Esophagus muscularis mucosa (tissue), 4 donors: ENCODE results near the gene SLC24A3. TPM values are rescaled to one million over a fixed set of nuclear protein-coding genes. Genes with fewer than 3 reads are reported as not detected.

Experiments
- DNase-seq: peaks from one replicate; pipeline ENCODE4 v3.0.0-alpha.2; 2017; ENCODE audit errors: extremely low spot score
- H3K27ac ChIP-seq, 4 donors: fragments of 200-600 bp; sonication (generic); replicated peaks in 1 of 4; 1 replicate in 3 of 4; 2 replicates in 1 of 4; pipeline ENCODE4 v1.5.1; 2016 to 2019; ENCODE audit warnings: mild to moderate bottlenecking in 1 of 4
- H3K27me3 ChIP-seq, 4 donors: fragments of 200-600 bp; sonication (generic); one replicate each; pipeline versions ENCODE4 v1.5.1 to v1.6.0; 2016 to 2019
- H3K36me3 ChIP-seq, 4 donors: fragments of 200-600 bp; sonication (generic); one replicate each; pipeline ENCODE4 v1.5.1; 2016 to 2019
- H3K4me1 ChIP-seq, 4 donors: fragments of 200-600 bp; sonication (generic); one replicate each; pipeline ENCODE4 v1.5.1; 2016 to 2019
- H3K4me3 ChIP-seq, 4 donors: fragments of 200-600 bp; sonication (generic); 1 replicate in 2 of 4; 2 replicates in 2 of 4; pipeline ENCODE4 v1.5.1; 2016 to 2019; ENCODE audit warnings: mild to moderate bottlenecking in 4 of 4, moderate library complexity in 1 of 4
- H3K9me3 ChIP-seq, 4 donors: fragments of 200-600 bp; sonication (generic); 1 replicate in 3 of 4; 2 replicates in 1 of 4; pipeline ENCODE4 v1.5.1; 2016 to 2019
- EP300 ChIP-seq: sonication (generic); formaldehyde crosslinking; IDR thresholded peaks from one replicate; pipeline ENCODE4 v1.6.1; 2017; ENCODE audit warnings: antibody characterized with exemption
- POLR2A ChIP-seq: fragments of 450-650 bp; IDR thresholded peaks from one replicate; pipeline ENCODE4 v1.6.1; 2017; ENCODE audit warnings: antibody characterized with exemption, moderate library complexity, mild to moderate bottlenecking, low read depth
- POLR2AphosphoS5 ChIP-seq, 2 donors: sonication (generic); formaldehyde crosslinking; IDR thresholded peaks; one replicate each; pipeline ENCODE4 v1.6.1; 2017; ENCODE audit warnings: antibody characterized with exemption in 2 of 2
- WGBS: methylation state at CpG from one replicate; pipeline ENCODE4 v1.1.5; 2018; 5-methylcytosine and 5-hydroxymethylcytosine counted together
- intact Hi-C: fragments of 100-400 bp; cut with DNase I; formaldehyde crosslinking; loops from one replicate; pipeline ENCODE4 v1.15.1; 2023
- total RNA-seq, 4 donors: library from RNA; depleted of rRNA; stranded (reverse); fragments of >200 nt; gene quantifications; one replicate each; pipeline versions ENCODE4 v1.1.0 to v1.2.1, GENCODE V29; 2016
- TF ChIP-seq, protein P1 (sequence below), 3 experiments: fragments of 200-600 bp in 2 of 3; fragments of 450-650 bp in 1 of 3; sonication (generic) in 2 of 3; IDR thresholded peaks; one replicate each; pipeline ENCODE4 v1.5.1; 2017 to 2019; ENCODE audit warnings: antibody characterized with exemption in 3 of 3, mild to moderate bottlenecking in 2 of 3, moderate library complexity in 1 of 3

SLC24A3 gene
- total RNA-seq, 4 donors from 2014 or later: 4.6 to 11.5 (median 6.6) TPM

DNA sequence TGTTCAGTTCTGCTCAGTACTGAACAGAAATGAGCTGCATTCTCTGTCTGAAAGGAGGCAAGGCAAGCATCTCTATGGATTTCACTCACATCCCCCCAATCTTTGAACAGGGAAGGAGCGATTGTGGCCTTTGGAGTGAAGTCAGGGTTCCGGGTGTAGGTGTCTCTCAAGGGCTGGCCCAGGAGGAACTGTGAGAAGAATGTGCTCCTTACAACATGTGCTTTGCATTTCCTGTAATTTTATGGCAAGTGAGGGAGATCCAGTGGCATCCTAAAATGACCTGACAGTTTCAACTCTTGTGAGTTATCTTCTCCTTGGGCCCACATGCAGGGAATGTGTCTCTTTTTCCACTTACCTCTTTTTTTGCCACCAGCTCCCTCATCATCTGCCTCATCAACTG, 482.6 kb downstream of the SLC24A3 start:
- no peak for TF ChIP-seq POLR2A
- no peak for TF ChIP-seq EP300
- no peak for TF ChIP-seq POLR2AphosphoS5 (IDR thresholded peaks at IDR 0.05)
- TF ChIP-seq, protein P1, sequence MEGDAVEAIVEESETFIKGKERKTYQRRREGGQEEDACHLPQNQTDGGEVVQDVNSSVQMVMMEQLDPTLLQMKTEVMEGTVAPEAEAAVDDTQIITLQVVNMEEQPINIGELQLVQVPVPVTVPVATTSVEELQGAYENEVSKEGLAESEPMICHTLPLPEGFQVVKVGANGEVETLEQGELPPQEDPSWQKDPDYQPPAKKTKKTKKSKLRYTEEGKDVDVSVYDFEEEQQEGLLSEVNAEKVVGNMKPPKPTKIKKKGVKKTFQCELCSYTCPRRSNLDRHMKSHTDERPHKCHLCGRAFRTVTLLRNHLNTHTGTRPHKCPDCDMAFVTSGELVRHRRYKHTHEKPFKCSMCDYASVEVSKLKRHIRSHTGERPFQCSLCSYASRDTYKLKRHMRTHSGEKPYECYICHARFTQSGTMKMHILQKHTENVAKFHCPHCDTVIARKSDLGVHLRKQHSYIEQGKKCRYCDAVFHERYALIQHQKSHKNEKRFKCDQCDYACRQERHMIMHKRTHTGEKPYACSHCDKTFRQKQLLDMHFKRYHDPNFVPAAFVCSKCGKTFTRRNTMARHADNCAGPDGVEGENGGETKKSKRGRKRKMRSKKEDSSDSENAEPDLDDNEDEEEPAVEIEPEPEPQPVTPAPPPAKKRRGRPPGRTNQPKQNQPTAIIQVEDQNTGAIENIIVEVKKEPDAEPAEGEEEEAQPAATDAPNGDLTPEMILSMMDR (IDR thresholded peaks at IDR 0.05): no peak
- intact Hi-C loops: no loop called here
- DNase-seq: no peak

DNA sequence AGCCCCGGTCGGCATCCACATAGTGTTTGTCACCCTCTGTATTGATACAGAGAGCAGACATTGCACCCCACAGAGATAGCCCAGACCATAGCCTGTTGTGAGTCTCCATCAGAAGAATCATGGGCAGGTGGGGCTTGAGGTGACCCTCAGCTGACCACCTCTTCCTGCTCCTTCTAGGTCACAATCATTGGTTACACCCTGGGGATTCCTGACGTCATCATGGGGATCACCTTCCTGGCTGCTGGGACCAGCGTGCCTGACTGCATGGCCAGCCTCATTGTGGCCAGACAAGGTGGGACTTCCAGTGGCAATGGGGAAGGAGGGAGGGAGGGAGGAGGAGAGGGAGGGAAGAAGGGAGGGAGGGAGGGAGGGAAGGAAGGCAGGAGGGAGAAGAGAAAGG, 484.2 kb downstream of the SLC24A3 start:
- intact Hi-C loops: no loop called here
- H3K27ac ChIP-seq: no peak overlapping the region
- H3K36me3 ChIP-seq: no peaks in the 10 kb centered on the region
- no peak overlapping the region for H3K4me3 ChIP-seq
- no peak for TF ChIP-seq EP300
- TF ChIP-seq, protein P1 (IDR thresholded peaks at IDR 0.05): no peak
- no peaks in the 10 kb centered on the region for H3K27me3 ChIP-seq
- no peaks in the 10 kb centered on the region for H3K9me3 ChIP-seq
- no peak for DNase-seq
- 100% methylated on average over 3 of the region's 4 CpGs for WGBS
- H3K4me1 ChIP-seq: peaks cover 4 to 16% (median 8%) of the 10 kb centered on the region in 4 donors

More for the DNA sequence above, 482.6 kb downstream of the SLC24A3 start:
- 74% methylated on average over 2 of the region's 2 CpGs for WGBS
- Histone ChIP-seq H3K4me1 (peaks cover 4 to 16% (median 8%) of the 10 kb centered on the region in 4 donors), H3K27ac (no peak overlapping the region), H3K36me3 (no peaks in the 10 kb centered on the region), H3K9me3 (no peaks in the 10 kb centered on the region), H3K4me3 (no peak overlapping the region), H3K27me3 (no peaks in the 10 kb centered on the region)

DNA sequence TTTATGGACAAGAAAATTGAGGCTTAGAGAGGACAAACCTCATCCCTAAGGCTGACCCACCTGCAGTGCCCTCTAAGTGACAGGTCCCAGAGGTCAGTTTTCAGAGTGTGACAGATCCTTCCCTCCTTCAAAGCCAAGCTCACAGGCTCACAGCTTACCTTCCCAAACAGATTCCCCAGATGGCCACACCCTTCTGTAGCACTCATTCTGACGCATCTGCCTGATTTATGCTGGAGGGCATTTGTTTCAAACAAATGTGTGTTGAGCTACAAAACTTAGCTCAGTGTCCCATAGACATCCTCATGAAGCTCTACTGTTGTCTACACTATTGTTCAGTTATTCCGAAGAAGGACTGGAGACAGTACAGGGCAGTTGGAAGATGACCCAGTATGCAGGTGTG, 485.0 kb downstream of the SLC24A3 start:
- 95% methylated on average over 2 of the region's 2 CpGs for WGBS
- no peak for TF ChIP-seq POLR2AphosphoS5 (IDR thresholded peaks at IDR 0.05)
- TF ChIP-seq, protein P1 (IDR thresholded peaks at IDR 0.05): no peak
- TF ChIP-seq EP300: no peak
- TF ChIP-seq POLR2A: no peak
- Histone ChIP-seq H3K4me3 (no peak overlapping the region), H3K27ac (no peak overlapping the region), H3K27me3 (no peaks in the 10 kb centered on the region), H3K4me1 (peaks cover 1 to 10% (median 7%) of the 10 kb centered on the region in 4 donors), H3K36me3 (no peaks in the 10 kb centered on the region), H3K9me3 (no peaks in the 10 kb centered on the region)
- intact Hi-C loops: no loop called here
- DNase-seq: no peak

DNA sequence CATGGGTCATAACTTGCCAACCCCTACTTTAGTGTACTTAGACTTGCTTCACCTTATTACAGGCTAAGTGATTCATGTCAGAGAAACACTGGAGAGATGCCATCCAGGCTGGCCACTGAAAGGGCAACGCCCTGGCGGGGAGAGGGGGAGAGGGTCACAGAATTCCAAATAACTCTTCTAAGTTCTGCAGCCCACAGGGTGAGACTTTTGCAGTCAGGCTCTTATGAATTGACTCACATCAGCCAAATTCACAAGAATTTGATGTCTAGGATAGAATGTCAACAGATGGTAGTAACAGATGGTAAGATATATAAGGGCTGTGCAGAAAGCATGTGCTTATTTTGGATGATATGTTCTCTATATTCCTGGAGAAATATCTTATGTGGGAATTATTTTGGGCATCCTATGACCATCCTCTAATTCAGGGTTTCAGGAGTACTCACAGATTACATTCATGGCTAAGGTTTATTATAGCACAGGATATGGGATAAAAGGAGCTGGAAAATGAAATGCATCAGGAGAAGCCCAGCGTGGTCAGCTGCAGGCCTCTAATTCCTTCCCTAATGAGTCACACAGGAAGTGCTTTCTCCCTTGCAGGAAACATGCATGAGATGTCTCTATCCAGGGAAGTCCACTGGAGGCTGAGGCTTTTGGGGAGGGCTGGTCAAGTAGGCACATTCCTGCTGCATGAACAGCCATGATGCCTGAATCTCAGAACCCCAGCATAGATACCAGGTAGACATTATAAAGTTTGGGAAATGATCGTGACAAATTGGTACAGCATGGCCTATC, 486.9 kb downstream of the SLC24A3 start:
- H3K36me3 ChIP-seq: no peaks in the 10 kb centered on the region
- H3K4me1 ChIP-seq: no peaks in the 10 kb centered on the region
- intact Hi-C loops: no loop called here
- no peaks in the 10 kb centered on the region for H3K9me3 ChIP-seq
- H3K4me3 ChIP-seq: no peak overlapping the region
- no peak overlapping the region for H3K27ac ChIP-seq
- no peak for DNase-seq
- whole genome bisulfite sequencing: 87% methylated on average over 4 of the region's 4 CpGs
- H3K27me3 ChIP-seq: no peaks in the 10 kb centered on the region
- no peak for TF ChIP-seq POLR2AphosphoS5 (IDR thresholded peaks at IDR 0.05)

DNA sequence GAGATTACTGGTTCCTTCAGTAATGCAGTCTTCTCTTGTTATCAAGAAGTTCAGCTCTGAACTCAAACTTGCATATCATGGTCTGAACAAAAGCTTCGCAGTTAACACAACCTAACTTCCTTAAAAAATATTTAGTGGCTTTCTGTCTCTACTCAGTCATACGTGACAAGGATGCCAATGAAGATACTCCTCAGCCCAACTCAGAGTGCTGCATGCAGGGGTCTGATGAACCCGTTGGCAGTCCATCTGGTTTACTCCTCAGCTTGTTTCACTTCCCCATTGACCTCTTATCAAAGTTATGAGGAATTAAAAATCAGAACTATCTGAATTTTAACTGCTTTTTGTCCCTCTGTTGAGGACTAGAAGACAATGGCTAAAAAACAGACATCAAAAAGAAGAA, 489.0 kb downstream of the SLC24A3 start:
- H3K27me3 ChIP-seq: no peaks in the 10 kb centered on the region
- H3K4me1 ChIP-seq: no peaks in the 10 kb centered on the region
- no peak overlapping the region for H3K27ac ChIP-seq
- no peaks in the 10 kb centered on the region for H3K36me3 ChIP-seq
- TF ChIP-seq EP300 (no peak), POLR2A (no peak), POLR2AphosphoS5 (IDR thresholded peaks at IDR 0.05) (no peak)
- TF ChIP-seq, protein P1 (IDR thresholded peaks at IDR 0.05): no peak
- intact Hi-C loops: no loop called here
- no peak for DNase-seq
- H3K9me3 ChIP-seq: no peaks in the 10 kb centered on the region
- H3K4me3 ChIP-seq: no peak overlapping the region
- 82% methylated on average over 3 of the region's 3 CpGs for WGBS
